SJCRH30 (cell line): ENCODE data around the gene NPPC. TPM values are rescaled to one million over a fixed set of nuclear protein-coding genes. Genes with fewer than 3 reads are reported as not detected.
"Not testable (repeated sequence)": the region's sequence is repeated elsewhere in the genome, so short reads cannot be mapped to it uniquely, and the experiment has no call there.

Experiments used
- DNase-seq, 2 experiments: peaks; one replicate each; pipeline ENCODE4 v3.0.0-alpha.2; 2015 to 2020
- H3K27ac ChIP-seq: fragments of 250-450 bp; sonication (Bioruptor Pico); 2 replicates; pipeline ENCODE4 v1.5.1; 2020; ENCODE audit warnings: mild to moderate bottlenecking, moderate library complexity
- H3K27me3 ChIP-seq: fragments of 250-450 bp; sonication (Bioruptor Pico); 2 replicates; pipeline ENCODE4 v1.5.1; 2020; ENCODE audit warnings: mild to moderate bottlenecking, moderate library complexity
- H3K36me3 ChIP-seq: fragments of 250-450 bp; sonication (Bioruptor Pico); 2 replicates; pipeline ENCODE4 v1.5.1; 2020; ENCODE audit warnings: mild to moderate bottlenecking, moderate library complexity
- H3K4me1 ChIP-seq: fragments of 250-450 bp; sonication (Bioruptor Pico); 2 replicates; pipeline ENCODE4 v1.5.1; 2020; ENCODE audit warnings: mild to moderate bottlenecking, moderate library complexity
- H3K4me3 ChIP-seq: fragments of 250-450 bp; sonication (Bioruptor Pico); 2 replicates; pipeline ENCODE4 v1.5.1; 2020; ENCODE audit warnings: mild to moderate bottlenecking, moderate library complexity
- H3K9me3 ChIP-seq: fragments of 250-450 bp; sonication (Bioruptor Pico); replicated peaks from 2 replicates; pipeline ENCODE4 v1.5.1; 2020; ENCODE audit warnings: mild to moderate bottlenecking, moderate library complexity
- total RNA-seq: library from RNA; depleted of rRNA; stranded (reverse); fragments of >200 nt; shearing (Covaris generic); gene quantifications from 2 replicates; pipeline ENCODE4 v1.2.3, GENCODE V29; 2014

The NPPC gene
- total RNA-seq, 1 experiment from 2014 or later: 6.7 TPM

- DNase-seq: peak in 1 of 2 experiments; percentile 44
- H3K4me3 ChIP-seq: no peak overlapping the region
Measured at GRCh38 chr2:231900972-231901371, 25.2 kb downstream of the NPPC start.

GRCh38 chr2:231900486-231900942, 25.7 kb downstream of the NPPC start:
- H3K27ac ChIP-seq: no peak overlapping the region
- no peaks in the 10 kb centered on the region for H3K4me1 ChIP-seq
- H3K4me3 ChIP-seq: no peak overlapping the region
- H3K36me3 ChIP-seq: no peaks in the 10 kb centered on the region
- no peaks in the 10 kb centered on the region for H3K9me3 ChIP-seq
- H3K27me3 ChIP-seq: peaks cover 5% of the 10 kb centered on the region
- peak; percentile 89 to 90 for DNase-seq

More at GRCh38 chr2:231900972-231901371, 25.2 kb downstream of the NPPC start:
- H3K4me1 ChIP-seq: no peaks in the 10 kb centered on the region
- H3K36me3 ChIP-seq: no peaks in the 10 kb centered on the region
- H3K9me3 ChIP-seq: no peaks in the 10 kb centered on the region
- H3K27ac ChIP-seq: no peak overlapping the region
- peaks cover 5% of the 10 kb centered on the region for H3K27me3 ChIP-seq

GRCh38 chr2:231894566-231895380, 31.4 kb downstream of the NPPC start:
- H3K27ac ChIP-seq: no peak overlapping the region

GRCh38 chr2:231891514-231891905, 34.7 kb downstream of the NPPC start:
- no peak for DNase-seq
- no peaks in the 10 kb centered on the region for H3K9me3 ChIP-seq
- no peak overlapping the region for H3K4me3 ChIP-seq
- no peak overlapping the region for H3K27ac ChIP-seq
- H3K4me1 ChIP-seq: no peaks in the 10 kb centered on the region
- 0 out of 2 replicates have a peak, but pooled peaks cover 9% of the 10 kb centered on the region for H3K27me3 ChIP-seq
- no peaks in the 10 kb centered on the region for H3K36me3 ChIP-seq

More at GRCh38 chr2:231894566-231895380, 31.4 kb downstream of the NPPC start:
- H3K27me3 ChIP-seq: peaks cover 6% of the 10 kb centered on the region; the same call in 1 of the 2 replicates
- no peak overlapping the region for H3K4me3 ChIP-seq
- H3K9me3 ChIP-seq: no peaks in the 10 kb centered on the region
- DNase-seq: no peak
- H3K36me3 ChIP-seq: no peaks in the 10 kb centered on the region
- H3K4me1 ChIP-seq: no peaks in the 10 kb centered on the region

- Histone ChIP-seq H3K36me3 (no peaks in the 10 kb centered on the region), H3K4me3 (no peak overlapping the region), H3K4me1 (no peaks in the 10 kb centered on the region), H3K27me3 (0 out of 2 replicates have a peak, but pooled peaks cover 9% of the 10 kb centered on the region), H3K27ac (no peak overlapping the region), H3K9me3 (no peaks in the 10 kb centered on the region)
- DNase-seq: no peak
Measured at GRCh38 chr2:231890896-231891513, 35.2 kb downstream of the NPPC start.

- no peak for DNase-seq
- peaks cover 7% of the 10 kb centered on the region for H3K4me1 ChIP-seq
- H3K27me3 ChIP-seq: 0 out of 2 replicates have a peak, but pooled peaks cover 16% of the 10 kb centered on the region
- no peak overlapping the region for H3K4me3 ChIP-seq
- no peak overlapping the region for H3K27ac ChIP-seq
- no peaks in the 10 kb centered on the region for H3K36me3 ChIP-seq
- H3K9me3 ChIP-seq: 0 out of 2 replicates have a peak, but pooled peaks cover 4% of the 10 kb centered on the region
Measured at GRCh38 chr2:231887756-231888155, 38.4 kb downstream of the NPPC start.

GRCh38 chr2:231886071-231886681, 40.0 kb downstream of the NPPC start:
- no peak for DNase-seq
- Histone ChIP-seq H3K27me3 (0 out of 2 replicates have a peak, but pooled peaks cover 13% of the 10 kb centered on the region), H3K4me1 (peaks cover 7% of the 10 kb centered on the region), H3K9me3 (0 out of 2 replicates have a peak, but pooled peaks cover 4% of the 10 kb centered on the region), H3K27ac (no peak overlapping the region), H3K4me3 (no peak overlapping the region), H3K36me3 (no peaks in the 10 kb centered on the region)

- Histone ChIP-seq H3K4me3 (no peak overlapping the region), H3K9me3 (0 out of 2 replicates have a peak, but pooled peaks cover 4% of the 10 kb centered on the region), H3K27ac (no peak overlapping the region), H3K36me3 (no peaks in the 10 kb centered on the region), H3K4me1 (peaks cover 7% of the 10 kb centered on the region), H3K27me3 (0 out of 2 replicates have a peak, but pooled peaks cover 11% of the 10 kb centered on the region)
- DNase-seq: no peak
Measured at GRCh38 chr2:231884438-231885140, 41.6 kb downstream of the NPPC start.

- Histone ChIP-seq H3K9me3 (0 out of 2 replicates have a peak, but pooled peaks cover 4% of the 10 kb centered on the region), H3K27ac (no peak overlapping the region), H3K4me1 (peaks cover 7% of the 10 kb centered on the region), H3K36me3 (no peaks in the 10 kb centered on the region), H3K27me3 (0 out of 2 replicates have a peak, but pooled peaks cover 11% of the 10 kb centered on the region), H3K4me3 (no peak overlapping the region)
- DNase-seq: no peak
Measured at GRCh38 chr2:231883468-231883881, 42.7 kb downstream of the NPPC start.

GRCh38 chr2:231882646-231883045, 43.5 kb downstream of the NPPC start:
- Histone ChIP-seq H3K4me1 (peaks cover 7% of the 10 kb centered on the region), H3K9me3 (0 out of 2 replicates have a peak, but pooled peaks cover 4% of the 10 kb centered on the region), H3K4me3 (no peak overlapping the region), H3K36me3 (no peaks in the 10 kb centered on the region), H3K27ac (no peak overlapping the region), H3K27me3 (0 out of 2 replicates have a peak, but pooled peaks cover 11% of the 10 kb centered on the region)
- no peak for DNase-seq

GRCh38 chr2:231880371-231880770, 45.8 kb downstream of the NPPC start:
- not testable (repeated sequence) for H3K9me3 ChIP-seq, H3K4me3 ChIP-seq, H3K27me3 ChIP-seq, H3K27ac ChIP-seq, DNase-seq, H3K36me3 ChIP-seq, H3K4me1 ChIP-seq

- no peak for DNase-seq
- H3K4me1 ChIP-seq: peaks cover 7% of the 10 kb centered on the region
- H3K4me3 ChIP-seq: no peak overlapping the region
- H3K27ac ChIP-seq: no peak overlapping the region
- H3K9me3 ChIP-seq: 0 out of 2 replicates have a peak, but pooled peaks cover 4% of the 10 kb centered on the region
- no peaks in the 10 kb centered on the region for H3K36me3 ChIP-seq
- 0 out of 2 replicates have a peak, but pooled peaks cover 8% of the 10 kb centered on the region for H3K27me3 ChIP-seq
Measured at GRCh38 chr2:231879216-231879615, 47.0 kb downstream of the NPPC start.

- DNase-seq: peak in 1 of 2 experiments; percentile 24
- Histone ChIP-seq H3K4me3 (no peak overlapping the region), H3K9me3 (no peaks in the 10 kb centered on the region), H3K27me3 (0 out of 2 replicates have a peak, but pooled peaks cover under 1% of the 10 kb centered on the region), H3K4me1 (no peaks in the 10 kb centered on the region), H3K36me3 (no peaks in the 10 kb centered on the region), H3K27ac (no peak overlapping the region)
Measured at GRCh38 chr2:231877533-231878456, 48.4 kb downstream of the NPPC start.
